ENCODE data around the gene NXPH3.

Gene NXPH3

DNA sequence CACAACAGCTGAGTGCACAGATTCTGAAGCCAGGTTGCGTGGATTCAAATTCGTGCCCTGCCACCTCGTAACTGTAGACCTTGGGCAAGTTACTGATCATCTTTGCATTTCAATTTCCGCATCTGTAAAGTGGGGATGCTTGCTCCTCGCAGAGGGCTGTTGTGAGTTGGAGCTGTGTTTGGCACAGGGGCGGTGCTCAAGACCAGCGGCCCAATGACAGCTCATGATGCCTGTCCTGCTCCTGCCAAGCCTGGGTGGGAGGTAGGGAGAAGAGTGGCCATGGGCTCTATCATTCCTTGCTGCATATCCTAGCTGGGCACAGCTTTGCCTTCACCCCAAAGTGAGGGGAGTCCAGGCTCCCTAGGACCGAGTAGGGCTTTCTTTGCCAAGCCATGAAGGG lies 12.6 kb downstream of the NXPH3 start:
- TF ChIP-seq, protein P1, sequence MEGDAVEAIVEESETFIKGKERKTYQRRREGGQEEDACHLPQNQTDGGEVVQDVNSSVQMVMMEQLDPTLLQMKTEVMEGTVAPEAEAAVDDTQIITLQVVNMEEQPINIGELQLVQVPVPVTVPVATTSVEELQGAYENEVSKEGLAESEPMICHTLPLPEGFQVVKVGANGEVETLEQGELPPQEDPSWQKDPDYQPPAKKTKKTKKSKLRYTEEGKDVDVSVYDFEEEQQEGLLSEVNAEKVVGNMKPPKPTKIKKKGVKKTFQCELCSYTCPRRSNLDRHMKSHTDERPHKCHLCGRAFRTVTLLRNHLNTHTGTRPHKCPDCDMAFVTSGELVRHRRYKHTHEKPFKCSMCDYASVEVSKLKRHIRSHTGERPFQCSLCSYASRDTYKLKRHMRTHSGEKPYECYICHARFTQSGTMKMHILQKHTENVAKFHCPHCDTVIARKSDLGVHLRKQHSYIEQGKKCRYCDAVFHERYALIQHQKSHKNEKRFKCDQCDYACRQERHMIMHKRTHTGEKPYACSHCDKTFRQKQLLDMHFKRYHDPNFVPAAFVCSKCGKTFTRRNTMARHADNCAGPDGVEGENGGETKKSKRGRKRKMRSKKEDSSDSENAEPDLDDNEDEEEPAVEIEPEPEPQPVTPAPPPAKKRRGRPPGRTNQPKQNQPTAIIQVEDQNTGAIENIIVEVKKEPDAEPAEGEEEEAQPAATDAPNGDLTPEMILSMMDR (IDR thresholded peaks at IDR 0.05; ENCODE audit: control extremely low read depth, extremely low read depth, low read depth, missing control alignments) = no peak
- ChIA-PET POLR2A (no interaction called here), CTCF (interaction anchor here (1.4 to 2.0 kb wide), 4 partner anchors 9 to 108 kb away, joined by 3 to 5 read pairs (median 5); no protein-coding TSS in a partner anchor)
- DNase-seq (ENCODE audit: extremely low spot score) = no peak

DNA sequence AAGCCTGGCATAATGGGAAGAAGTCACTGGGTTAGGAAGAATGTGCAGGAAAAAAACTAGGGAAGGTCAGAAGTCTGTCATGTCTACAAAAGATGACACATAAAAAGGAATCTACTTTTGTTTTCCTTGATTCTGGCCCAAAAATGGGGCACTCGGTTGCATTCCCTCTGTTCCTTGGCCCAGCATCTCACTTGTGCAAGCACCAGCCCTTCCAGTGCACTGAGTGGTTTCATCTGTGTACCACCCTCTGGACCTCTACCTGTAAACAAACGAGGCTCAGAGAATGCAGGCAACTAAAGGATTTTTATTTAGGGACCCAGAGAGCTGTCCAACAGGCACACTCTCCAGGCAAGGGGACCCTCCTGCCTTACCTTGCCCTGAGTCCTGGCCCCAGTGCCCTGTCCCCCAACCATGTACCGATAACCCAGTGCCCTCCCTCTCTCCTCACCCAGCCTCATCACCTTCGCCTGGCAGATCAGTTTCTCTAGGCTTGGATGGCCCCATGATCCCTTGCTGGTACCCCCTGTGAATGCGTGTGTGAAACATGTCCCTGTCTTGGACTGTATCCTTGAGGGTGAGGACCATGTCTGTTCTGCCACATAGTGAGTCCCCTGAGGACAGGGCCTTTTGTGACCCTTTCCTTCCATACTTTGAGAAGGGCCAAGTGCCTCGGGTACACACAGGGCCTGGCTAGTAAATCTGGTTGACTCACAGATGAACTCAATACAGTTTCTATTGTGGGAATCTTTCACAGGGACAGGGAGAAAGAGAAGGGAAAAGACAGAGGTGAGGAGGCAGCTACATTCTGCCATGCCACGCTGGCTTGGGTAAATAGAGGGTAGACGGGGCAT lies 13.3 kb downstream of the NXPH3 start:
- POLR2A ChIA-PET = no interaction called here

DNA sequence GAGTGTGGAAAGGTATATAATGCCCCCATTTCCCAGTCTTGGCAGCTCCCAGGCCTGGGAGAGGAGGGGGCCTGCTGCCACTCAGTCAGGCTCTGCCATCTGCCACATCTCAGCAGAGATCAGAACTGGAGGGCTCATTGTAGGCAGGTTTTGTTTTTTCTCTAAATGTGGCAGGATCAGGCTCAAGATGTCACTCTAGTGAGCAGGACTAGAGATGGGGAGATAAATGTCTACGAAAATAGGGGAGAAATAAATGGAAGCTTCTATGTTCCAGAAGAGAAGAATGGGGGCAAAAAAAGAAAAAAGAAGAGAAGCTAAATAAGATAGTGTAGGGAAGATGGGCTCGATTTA lies 13.9 kb downstream of the NXPH3 start:
- ChIA-PET CTCF (interaction anchor here (0.8 to 3.9 kb wide), 6 partner anchors 8 to 115 kb away, joined by 3 to 15 read pairs (median 4); partner anchors contain the start of gene NXPH3), POLR2A (no interaction called here)
- TF ChIP-seq, protein P1 (IDR thresholded peaks at IDR 0.05; ENCODE audit: control extremely low read depth, extremely low read depth, low read depth, missing control alignments) = no peak
- no peak for DNase-seq (ENCODE audit: extremely low spot score)

More for the DNA sequence above, 13.3 kb downstream of the NXPH3 start:
- CTCF ChIA-PET = interaction anchor here (0.9 to 3.9 kb wide), 6 partner anchors 8 to 107 kb away, joined by 3 to 15 read pairs (median 5); partner anchors contain the start of gene NXPH3
- TF ChIP-seq, protein P1 (IDR thresholded peaks at IDR 0.05; ENCODE audit: control extremely low read depth, extremely low read depth, low read depth, missing control alignments) = no peak
- no peak for DNase-seq (ENCODE audit: extremely low spot score)

DNA sequence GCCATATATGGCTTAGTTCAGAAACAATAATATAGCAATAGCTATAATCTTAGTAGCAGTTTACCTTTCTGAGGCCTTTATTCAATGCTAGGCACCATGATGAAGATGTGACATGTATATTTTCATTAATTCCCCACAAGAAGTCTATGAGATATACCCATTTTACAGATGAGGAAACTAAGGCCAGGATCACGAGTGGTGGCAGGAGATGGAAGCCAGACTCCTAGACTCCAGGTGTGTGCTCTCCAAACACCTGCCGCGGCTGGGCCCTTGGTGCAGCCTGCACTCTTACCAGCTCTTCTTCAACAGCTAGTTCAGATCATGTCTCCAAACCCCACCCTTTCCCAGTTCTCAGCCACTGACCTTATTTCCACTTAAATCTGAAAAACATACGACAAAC lies 15.2 kb downstream of the NXPH3 start:
- no peak for DNase-seq (ENCODE audit: extremely low spot score)
- ChIA-PET POLR2A (no interaction called here), CTCF (interaction anchor here (0.8 to 3.9 kb wide), 8 partner anchors 16 to 157 kb away, joined by 3 to 15 read pairs (median 3); no protein-coding TSS in a partner anchor)
- TF ChIP-seq, protein P1 (IDR thresholded peaks at IDR 0.05; ENCODE audit: control extremely low read depth, extremely low read depth, low read depth, missing control alignments) = no peak

DNA sequence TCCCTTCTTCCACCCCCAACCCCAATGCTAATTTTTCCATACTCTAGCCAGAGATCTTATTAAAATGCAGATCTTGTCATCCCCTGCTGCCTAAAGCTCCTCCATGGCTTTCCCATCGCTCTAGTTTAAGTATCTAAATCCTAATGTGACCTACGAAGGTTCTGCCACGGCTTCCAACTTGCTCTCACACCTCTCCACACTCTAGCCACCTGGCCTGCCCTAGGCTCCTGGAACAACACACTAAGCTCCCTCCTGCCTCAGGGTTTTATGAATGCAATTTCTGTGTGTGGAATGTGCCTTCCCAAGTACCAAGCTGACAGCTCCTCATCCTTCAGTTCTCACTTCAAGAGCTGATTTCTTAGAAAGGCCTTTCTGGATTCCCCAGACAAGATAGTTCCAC lies 16.6 kb downstream of the NXPH3 start:
- TF ChIP-seq, protein P1 (IDR thresholded peaks at IDR 0.05; ENCODE audit: control extremely low read depth, extremely low read depth, low read depth, missing control alignments) = no peak
- no peak for DNase-seq (ENCODE audit: extremely low spot score)
- ChIA-PET CTCF (interaction anchor here (0.7 to 3.9 kb wide), 6 partner anchors 12 to 82 kb away, joined by 3 to 15 read pairs (median 4); partner anchors contain the start of gene NXPH3), POLR2A (no interaction called here)

DNA sequence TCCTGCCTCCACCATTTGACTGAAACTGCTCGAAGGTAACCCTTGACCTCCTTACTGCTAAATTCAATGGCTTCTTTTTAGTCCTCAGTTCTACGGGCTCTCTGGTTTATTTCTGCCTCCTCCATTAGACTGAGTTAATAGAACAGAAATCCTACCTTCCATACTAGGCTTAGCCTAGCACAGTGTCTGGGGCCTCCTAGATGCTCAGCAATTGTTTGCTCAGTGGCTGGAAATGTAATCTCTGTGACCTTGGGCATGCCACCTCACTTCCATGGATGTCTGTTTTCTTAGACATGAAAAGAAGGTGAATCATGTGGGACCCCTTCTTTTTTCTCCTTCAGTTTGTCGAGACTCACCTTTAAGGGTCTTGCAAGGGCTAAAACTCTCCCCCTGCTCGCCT lies 19.7 kb downstream of the NXPH3 start:
- no peak for DNase-seq (ENCODE audit: extremely low spot score)
- ChIA-PET POLR2A (interaction anchor here (0.6 kb wide), 1 partner anchor 90 kb away, joined by 3 read pairs; no protein-coding TSS in a partner anchor), CTCF (interaction anchor here (0.8 to 4.7 kb wide), 7 partner anchors 12 to 181 kb away, joined by 3 to 22 read pairs (median 3); partner anchors contain the start of gene NXPH3)
- TF ChIP-seq, protein P1 (IDR thresholded peaks at IDR 0.05; ENCODE audit: control extremely low read depth, extremely low read depth, low read depth, missing control alignments) = no peak
